CD4-positive, alpha-beta T cell treated with Interleukin-2 at 100 ng/mL for 4 hours (primary cell): ENCODE measurements around the gene KCNN2.
"Not testable (repeated sequence)": the region's sequence is repeated elsewhere in the genome, so short reads cannot be mapped to it uniquely, and the experiment has no call there.

Experiments used
- DNase-seq: peaks from one replicate; pipeline ENCODE4 v3.0.0-alpha.2; 2020; ENCODE audit warnings: low spot score

KCNN2 gene

GRCh38 chr5:114419959-114420358 lies 58.1 kb downstream of the KCNN2 start:
- DNase-seq = no peak

- no peak for DNase-seq
Observed at GRCh38 chr5:114427204-114427603, 65.3 kb downstream of the KCNN2 start.

GRCh38 chr5:114430532-114430931 lies 68.7 kb downstream of the KCNN2 start:
- DNase-seq = no peak

- DNase-seq = not testable (repeated sequence)
Observed at GRCh38 chr5:114432684-114433083, 70.8 kb downstream of the KCNN2 start.

- DNase-seq = no peak
Observed at GRCh38 chr5:114434396-114435219, 72.7 kb downstream of the KCNN2 start.

GRCh38 chr5:114435220-114435481 lies 73.3 kb downstream of the KCNN2 start:
- no peak for DNase-seq

- no peak for DNase-seq
Observed at GRCh38 chr5:114435885-114436299, 74.0 kb downstream of the KCNN2 start.

- DNase-seq = no peak
Observed at GRCh38 chr5:114437936-114438335, 76.1 kb downstream of the KCNN2 start.

GRCh38 chr5:114438471-114438870 lies 76.6 kb downstream of the KCNN2 start:
- no peak for DNase-seq

- no peak for DNase-seq
Observed at GRCh38 chr5:114447084-114447773, 85.4 kb downstream of the KCNN2 start.

GRCh38 chr5:114448481-114448880 lies 86.6 kb downstream of the KCNN2 start:
- DNase-seq = no peak

GRCh38 chr5:114449860-114450421 lies 88.1 kb downstream of the KCNN2 start:
- peak; percentile 17 for DNase-seq

GRCh38 chr5:114450437-114450836 lies 88.6 kb downstream of the KCNN2 start:
- no peak for DNase-seq

GRCh38 chr5:114458726-114459125 lies 96.9 kb downstream of the KCNN2 start:
- DNase-seq = no peak

GRCh38 chr5:114467171-114467570 lies 105.3 kb downstream of the KCNN2 start:
- DNase-seq = no peak

GRCh38 chr5:114467729-114468128 lies 105.9 kb downstream of the KCNN2 start:
- DNase-seq = no peak

GRCh38 chr5:114469372-114469771 lies 107.5 kb downstream of the KCNN2 start:
- no peak for DNase-seq

- no peak for DNase-seq
Observed at GRCh38 chr5:114471529-114471928, 109.7 kb downstream of the KCNN2 start.

- DNase-seq = no peak
Observed at GRCh38 chr5:114473541-114473940, 111.7 kb downstream of the KCNN2 start.

GRCh38 chr5:114477816-114478334 lies 116.0 kb downstream of the KCNN2 start:
- DNase-seq = no peak

- no peak for DNase-seq
Observed at GRCh38 chr5:114500756-114501155, 138.9 kb downstream of the KCNN2 start.

GRCh38 chr5:114504560-114504959 lies 142.7 kb downstream of the KCNN2 start:
- DNase-seq = no peak

- no peak for DNase-seq
Observed at GRCh38 chr5:114524221-114524620, 162.4 kb downstream of the KCNN2 start.
